ENCODE results near the gene PLIN4. TPM values are rescaled to one million over a fixed set of nuclear protein-coding genes. Genes with fewer than 3 reads are reported as not detected.
A peak's percentile ranks its signal among the peaks of the same experiment; 100 is the strongest.
"Not testable (repeated sequence)": the region's sequence is repeated elsewhere in the genome, so short reads cannot be mapped to it uniquely, and the experiment has no call there.

Gene PLIN4
- total RNA-seq, 1 donor from 2014 or later: 0.05 TPM

DNA sequence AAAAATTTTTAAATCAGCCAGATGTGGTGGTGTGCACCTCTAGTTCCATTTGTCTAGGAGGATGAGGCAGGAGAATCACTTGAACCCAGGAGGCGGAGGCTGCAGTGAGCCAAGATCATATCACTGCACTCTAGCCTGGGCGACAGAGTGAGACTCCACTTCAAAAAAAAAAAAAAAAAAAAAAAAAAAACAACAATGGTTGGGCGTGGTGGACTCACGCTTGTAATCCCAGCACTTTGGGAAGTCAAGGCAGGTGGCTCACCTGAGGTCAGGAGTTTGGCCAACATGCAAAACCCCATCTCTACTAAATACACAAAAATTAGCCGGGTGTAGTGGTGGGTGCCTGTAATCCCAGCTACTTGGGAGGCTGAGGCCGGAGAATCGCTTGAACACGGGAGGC, 9.1 kb upstream of the PLIN4 start:
- intact Hi-C loops (cut with micrococcal nuclease); H3K27ac Mint-ChIP-seq; H3K4me1 Mint-ChIP-seq (ENCODE audit: low read depth); H3K4me3 Mint-ChIP-seq (ENCODE audit: low read depth); DNase-seq (ENCODE audit: low spot score); H3K9me3 Mint-ChIP-seq; H3K27me3 Mint-ChIP-seq (ENCODE audit: low read depth); H3K36me3 Mint-ChIP-seq (ENCODE audit: low read depth): not testable (repeated sequence)

DNA sequence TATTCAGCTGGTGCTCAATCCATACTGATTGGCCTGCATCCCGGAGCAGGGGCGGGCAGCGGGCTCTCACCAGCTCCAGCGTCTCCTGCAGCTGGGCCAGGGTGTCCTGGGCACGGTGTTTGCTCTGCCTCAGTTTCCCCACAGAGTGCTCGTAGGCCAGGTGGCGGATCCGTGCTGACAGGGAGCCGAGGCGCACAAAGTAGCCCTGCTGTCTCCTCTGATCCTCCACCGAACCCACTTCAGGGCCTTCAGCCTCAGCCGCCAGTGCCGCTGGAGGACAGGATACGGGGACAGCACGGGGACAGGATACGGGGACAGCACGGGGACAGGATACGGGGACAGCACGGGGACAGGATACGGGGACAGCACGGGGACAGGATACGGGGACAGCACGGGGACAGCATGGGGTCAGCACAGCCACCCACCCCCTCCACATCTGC, 7.3 kb upstream of the PLIN4 start:
- H3K27me3 Mint-ChIP-seq (ENCODE audit: low read depth): peaks cover 1% of the 10 kb centered on the region
- no peak overlapping the region for H3K27ac Mint-ChIP-seq
- H3K36me3 Mint-ChIP-seq (ENCODE audit: low read depth): no peaks in the 10 kb centered on the region
- no peaks in the 10 kb centered on the region for H3K9me3 Mint-ChIP-seq
- no peak overlapping the region for H3K4me3 Mint-ChIP-seq (ENCODE audit: low read depth)
- H3K4me1 Mint-ChIP-seq (ENCODE audit: low read depth): no peaks in the 10 kb centered on the region
- intact Hi-C loops (cut with micrococcal nuclease): no loop called here
- no peak for DNase-seq (ENCODE audit: low spot score)

DNA sequence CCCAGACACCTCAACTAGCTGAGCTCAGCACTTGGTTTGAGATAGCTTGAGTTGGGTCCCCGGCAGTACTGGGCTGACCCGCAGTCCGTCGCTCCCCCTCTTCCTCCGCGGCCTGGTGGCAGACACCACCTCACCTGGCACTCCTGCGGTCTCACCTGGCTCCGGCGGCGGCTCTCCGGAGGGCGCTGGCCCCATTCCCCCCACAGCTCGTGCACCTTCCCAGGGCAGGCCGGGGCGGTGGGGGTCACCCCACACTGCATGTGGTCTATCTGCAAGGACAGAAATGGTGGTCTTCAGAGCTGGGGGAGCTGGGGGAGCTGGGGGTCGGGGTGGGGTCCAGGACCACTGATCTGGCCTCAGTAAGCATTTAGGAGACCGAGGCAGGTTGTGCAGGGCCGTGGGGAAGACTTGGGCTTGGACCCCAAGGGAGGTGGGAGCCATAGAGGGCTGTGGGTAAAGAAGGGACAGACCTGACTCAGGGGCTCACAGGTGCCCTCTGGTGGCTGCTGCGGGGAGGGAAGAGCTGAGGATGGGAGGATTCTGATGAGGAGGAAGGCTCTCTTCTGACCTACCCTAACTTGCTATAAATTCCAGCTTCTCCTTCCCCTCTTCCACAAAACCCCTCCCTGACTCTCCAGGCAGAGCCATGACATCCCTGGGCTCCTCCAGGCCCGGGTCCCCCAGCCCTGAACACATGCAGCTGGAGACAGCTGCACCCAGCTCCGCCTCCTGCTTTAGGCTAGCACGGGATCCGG, 6.7 kb upstream of the PLIN4 start:
- intact Hi-C loops (cut with micrococcal nuclease): no loop called here
- Mint-ChIP-seq H3K36me3 (ENCODE audit: low read depth) (no peaks in the 10 kb centered on the region), H3K27ac (no peak overlapping the region), H3K9me3 (no peaks in the 10 kb centered on the region), H3K27me3 (ENCODE audit: low read depth) (no peaks in the 10 kb centered on the region), H3K4me3 (ENCODE audit: low read depth) (no peak overlapping the region), H3K4me1 (ENCODE audit: low read depth) (no peaks in the 10 kb centered on the region)
- peak; percentile 48 for DNase-seq (ENCODE audit: low spot score)

DNA sequence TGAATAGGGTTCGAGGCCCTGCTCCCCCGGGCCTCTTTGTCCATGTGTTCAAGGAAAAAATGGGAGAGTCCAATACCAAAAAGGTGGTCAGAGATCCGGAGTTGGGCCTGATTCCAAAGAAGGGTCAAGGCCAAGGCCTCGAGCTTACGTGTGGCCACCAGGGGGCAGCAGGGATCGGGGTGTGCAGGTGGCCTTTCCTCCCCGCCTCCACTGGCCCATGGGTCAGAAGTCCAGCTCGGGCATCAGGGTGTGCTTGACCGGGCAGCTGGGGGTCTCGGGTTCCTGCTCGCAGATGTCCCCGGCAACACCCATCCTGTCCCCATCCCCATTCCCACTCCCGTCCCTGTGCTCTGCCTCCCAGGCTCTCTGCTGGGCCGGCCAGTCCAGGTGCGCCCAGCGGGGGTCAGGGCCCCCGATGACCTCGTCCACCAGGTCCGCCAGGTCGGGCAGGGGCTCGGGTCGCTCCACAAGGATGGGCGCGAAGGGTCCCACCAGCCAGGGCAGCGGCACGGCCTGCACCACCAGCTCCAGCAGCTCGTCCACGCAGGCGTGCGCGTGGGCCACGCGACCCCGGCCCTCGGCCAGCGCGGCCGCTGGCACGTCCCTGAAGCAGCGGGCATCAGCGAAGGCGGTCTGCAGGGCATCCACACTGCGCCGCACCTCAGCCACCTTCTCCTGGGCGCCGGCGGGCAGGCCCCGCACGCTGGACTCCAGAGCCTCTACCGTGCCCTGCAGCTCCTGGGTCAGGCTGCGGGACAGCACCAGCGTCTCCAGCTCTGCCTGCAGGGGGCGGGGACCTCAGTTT, 5.2 kb upstream of the PLIN4 start:
- intact Hi-C loops (cut with micrococcal nuclease): no loop called here
- H3K36me3 Mint-ChIP-seq (ENCODE audit: low read depth): no peaks in the 10 kb centered on the region
- no peak overlapping the region for H3K4me3 Mint-ChIP-seq (ENCODE audit: low read depth)
- H3K27ac Mint-ChIP-seq: no peak overlapping the region
- H3K27me3 Mint-ChIP-seq (ENCODE audit: low read depth): no peaks in the 10 kb centered on the region
- DNase-seq (ENCODE audit: low spot score): no peak
- no peaks in the 10 kb centered on the region for H3K9me3 Mint-ChIP-seq
- no peaks in the 10 kb centered on the region for H3K4me1 Mint-ChIP-seq (ENCODE audit: low read depth)

DNA sequence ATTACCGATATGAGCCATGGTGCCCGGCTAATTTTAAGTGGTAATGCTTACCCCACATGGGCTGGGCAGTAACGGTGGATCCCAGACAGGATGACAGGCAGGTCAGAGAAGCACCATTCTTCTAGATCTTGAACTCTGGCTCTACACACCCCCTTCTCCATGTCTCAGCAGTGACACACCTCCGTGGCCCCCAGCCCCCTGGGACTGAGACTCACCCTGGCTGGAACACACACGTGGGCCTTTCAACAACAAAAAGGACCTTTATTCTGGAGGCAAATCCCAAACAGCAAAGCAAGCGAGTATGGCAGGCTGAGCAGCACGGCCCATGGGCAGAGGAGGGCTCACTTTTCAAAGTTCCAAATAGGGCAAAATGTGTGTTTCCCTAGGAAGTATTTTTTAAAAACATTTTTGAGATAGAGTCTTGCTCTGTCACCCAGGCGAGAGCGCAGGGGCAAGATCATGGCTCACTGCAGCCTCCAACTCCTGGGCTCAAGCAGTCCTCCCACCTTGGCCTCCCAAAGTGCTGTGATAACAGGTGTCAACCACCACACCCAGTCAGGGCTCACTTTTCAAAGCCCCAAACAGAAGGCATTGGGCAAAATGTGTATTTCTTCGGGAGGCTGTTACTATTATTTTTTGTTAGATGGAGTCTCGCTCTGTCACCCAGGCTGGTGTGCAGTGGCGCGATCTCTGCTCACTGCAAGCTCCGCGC, 4.2 kb upstream of the PLIN4 start:
- Mint-ChIP-seq H3K9me3 (no peaks in the 10 kb centered on the region), H3K27me3 (ENCODE audit: low read depth) (no peaks in the 10 kb centered on the region), H3K27ac (no peak overlapping the region), H3K4me3 (ENCODE audit: low read depth) (no peak overlapping the region), H3K36me3 (ENCODE audit: low read depth) (no peaks in the 10 kb centered on the region), H3K4me1 (ENCODE audit: low read depth) (no peaks in the 10 kb centered on the region)
- DNase-seq (ENCODE audit: low spot score): no peak
- intact Hi-C loops (cut with micrococcal nuclease): no loop called here

DNA sequence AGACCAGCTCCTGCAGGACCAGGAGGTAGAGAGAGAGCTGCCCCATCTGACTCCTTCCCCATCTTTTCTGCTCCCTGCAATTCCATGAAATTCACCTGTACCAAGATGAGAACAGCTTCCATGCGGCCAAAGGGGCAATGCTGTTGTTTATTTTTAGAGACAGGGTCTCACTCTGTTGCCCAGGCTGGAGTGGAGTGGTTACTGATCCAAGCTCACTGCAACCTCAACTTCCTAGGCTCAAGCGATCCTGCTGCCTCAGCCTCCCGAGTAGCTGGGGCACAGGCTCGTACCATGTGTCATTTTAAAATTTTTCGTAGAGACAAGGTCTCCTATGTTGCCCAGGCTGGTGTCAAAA, 3.6 kb upstream of the PLIN4 start:
- Mint-ChIP-seq H3K9me3 (no peaks in the 10 kb centered on the region), H3K4me1 (ENCODE audit: low read depth) (no peaks in the 10 kb centered on the region), H3K27ac (no peak overlapping the region), H3K36me3 (ENCODE audit: low read depth) (no peaks in the 10 kb centered on the region), H3K27me3 (ENCODE audit: low read depth) (no peaks in the 10 kb centered on the region), H3K4me3 (ENCODE audit: low read depth) (no peak overlapping the region)
- intact Hi-C loops (cut with micrococcal nuclease): no loop called here
- no peak for DNase-seq (ENCODE audit: low spot score)

DNA sequence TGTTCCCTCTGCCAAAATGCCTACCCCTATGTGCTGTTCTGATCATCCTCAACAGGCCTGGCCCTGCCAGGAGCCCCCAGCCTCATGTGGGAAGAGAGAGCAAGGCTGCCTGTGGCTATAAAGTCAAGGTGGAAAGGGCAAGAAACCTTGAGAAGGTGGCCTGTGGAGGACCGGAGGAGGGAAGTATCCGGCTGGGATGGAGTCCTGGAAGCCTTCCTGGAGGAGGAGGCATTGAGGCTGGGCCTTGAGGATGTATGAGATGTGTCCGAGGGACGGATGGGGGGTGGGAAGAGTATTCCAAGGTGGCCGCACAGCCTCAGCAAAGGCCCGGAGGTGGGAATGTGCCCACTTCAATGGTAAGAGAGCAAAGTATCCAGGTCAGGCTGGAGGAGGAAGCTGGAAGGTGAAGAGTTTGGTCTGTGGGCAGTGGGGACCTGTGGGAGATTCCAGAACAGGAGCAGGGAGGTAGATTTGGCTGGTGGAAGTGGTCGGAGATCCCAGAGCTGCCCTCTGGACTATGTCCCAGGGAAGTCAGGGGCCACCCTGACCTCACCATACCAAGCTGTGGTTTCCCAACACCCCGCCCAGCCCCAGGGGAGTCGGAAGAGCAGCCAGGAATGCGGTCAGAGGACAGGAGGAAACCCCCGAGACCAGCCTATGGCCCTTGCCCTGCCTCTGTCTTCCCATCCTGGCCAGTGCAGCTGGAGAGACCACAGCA, 3.0 kb upstream of the PLIN4 start:
- Mint-ChIP-seq H3K36me3 (ENCODE audit: low read depth) (no peaks in the 10 kb centered on the region), H3K27ac (no peak overlapping the region), H3K9me3 (no peaks in the 10 kb centered on the region), H3K27me3 (ENCODE audit: low read depth) (no peaks in the 10 kb centered on the region), H3K4me3 (ENCODE audit: low read depth) (no peak overlapping the region), H3K4me1 (ENCODE audit: low read depth) (no peaks in the 10 kb centered on the region)
- intact Hi-C loops (cut with micrococcal nuclease): no loop called here
- DNase-seq (ENCODE audit: low spot score): no peak

DNA sequence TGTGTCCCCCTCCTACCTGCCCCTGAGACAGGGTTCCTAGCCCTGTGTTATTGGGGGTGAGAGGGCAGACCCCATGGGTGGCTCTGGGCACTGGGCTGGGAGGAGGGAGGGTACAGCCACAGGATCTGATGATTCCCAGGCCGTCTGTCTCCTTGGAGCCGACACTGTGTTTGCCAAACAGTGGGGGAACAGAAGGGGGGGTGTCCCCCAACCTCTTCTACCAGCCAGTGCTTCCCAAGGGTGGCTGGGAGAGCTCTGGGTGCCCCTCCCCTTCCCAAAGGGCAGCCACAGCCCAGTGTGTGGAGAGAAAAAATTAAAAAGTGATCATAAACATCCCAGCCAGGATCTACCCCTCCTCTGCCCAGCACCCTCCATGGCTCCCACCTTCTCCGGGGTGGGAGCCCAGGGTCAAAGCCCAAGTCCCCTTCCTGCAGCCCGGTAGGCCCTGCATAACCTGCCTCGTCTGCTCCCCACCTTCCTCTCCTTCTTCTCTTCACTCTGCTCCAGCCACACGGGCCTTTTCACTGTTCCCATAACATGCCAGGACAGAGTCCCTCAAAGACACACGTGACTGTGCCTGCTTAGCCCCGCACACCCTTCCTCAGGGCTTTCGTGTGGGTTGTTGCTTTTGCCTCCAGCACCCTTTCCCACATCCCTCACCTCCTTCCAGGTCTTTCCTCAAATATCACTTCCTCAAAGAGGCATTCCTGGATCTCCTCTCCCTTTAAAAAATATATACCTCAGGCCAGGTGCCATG, 1.4 kb upstream of the PLIN4 start:
- no peak for DNase-seq (ENCODE audit: low spot score)
- intact Hi-C loops (cut with micrococcal nuclease): no loop called here
- Mint-ChIP-seq H3K9me3 (no peaks in the 10 kb centered on the region), H3K27me3 (ENCODE audit: low read depth) (no peaks in the 10 kb centered on the region), H3K27ac (no peak overlapping the region), H3K4me1 (ENCODE audit: low read depth) (no peaks in the 10 kb centered on the region), H3K4me3 (ENCODE audit: low read depth) (no peak overlapping the region), H3K36me3 (ENCODE audit: low read depth) (no peaks in the 10 kb centered on the region)

DNA sequence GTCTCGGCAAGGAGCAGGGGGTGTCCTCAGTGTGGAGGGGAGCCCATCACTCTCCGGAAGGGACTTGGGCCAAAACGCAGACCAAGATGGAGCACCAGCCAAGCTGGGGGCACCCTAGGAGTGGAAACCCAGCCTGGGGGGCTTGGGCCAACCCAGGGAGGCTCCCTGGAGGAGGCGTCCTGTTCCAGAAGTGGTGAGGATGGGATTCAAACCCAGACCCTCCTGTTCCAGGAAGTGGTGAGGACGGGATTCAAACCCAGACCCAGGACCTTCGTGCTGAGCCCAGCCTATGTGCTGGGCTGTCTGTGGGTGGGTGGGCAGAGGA, 848 bp upstream of the PLIN4 start:
- intact Hi-C loops (cut with micrococcal nuclease): no loop called here
- Mint-ChIP-seq H3K27me3 (ENCODE audit: low read depth) (no peaks in the 10 kb centered on the region), H3K4me1 (ENCODE audit: low read depth) (no peaks in the 10 kb centered on the region), H3K9me3 (no peaks in the 10 kb centered on the region), H3K36me3 (ENCODE audit: low read depth) (no peaks in the 10 kb centered on the region), H3K27ac (no peak overlapping the region), H3K4me3 (ENCODE audit: low read depth) (no peak overlapping the region)
- DNase-seq (ENCODE audit: low spot score): no peak

DNA sequence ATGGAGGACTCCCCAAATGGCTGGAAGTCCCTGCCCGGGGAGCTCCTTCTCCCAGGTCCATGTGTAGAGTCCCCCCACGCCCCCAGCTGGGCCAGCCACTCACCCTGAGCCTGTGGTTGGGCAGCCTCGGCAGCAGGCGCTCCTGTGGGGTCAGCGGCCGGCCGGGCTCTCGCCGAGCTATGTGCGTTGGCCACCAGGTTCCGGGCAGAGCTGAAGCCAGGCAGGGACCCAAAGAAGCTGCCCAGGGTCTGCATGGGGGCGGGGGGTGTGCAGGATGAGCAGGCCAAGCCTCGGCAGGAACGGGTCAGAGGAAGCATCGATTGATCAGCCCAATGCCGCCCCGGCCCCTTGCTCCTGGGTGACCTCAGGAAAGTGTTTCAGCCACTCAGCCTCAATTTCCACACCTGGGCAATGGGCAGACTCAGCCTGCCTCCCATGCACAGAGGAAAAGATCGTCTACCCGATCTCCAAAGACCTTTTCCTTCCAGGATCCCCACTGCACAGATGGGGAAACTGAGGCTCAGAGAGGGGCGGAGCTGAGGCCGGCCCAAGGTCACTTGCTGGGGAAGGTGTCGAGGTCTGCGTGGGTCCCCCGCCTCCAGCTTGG, 732 bp downstream of the PLIN4 start:
- Mint-ChIP-seq H3K4me1 (ENCODE audit: low read depth) (no peaks in the 10 kb centered on the region), H3K36me3 (ENCODE audit: low read depth) (no peaks in the 10 kb centered on the region)
- intact Hi-C loops (cut with micrococcal nuclease): no loop called here

DNA sequence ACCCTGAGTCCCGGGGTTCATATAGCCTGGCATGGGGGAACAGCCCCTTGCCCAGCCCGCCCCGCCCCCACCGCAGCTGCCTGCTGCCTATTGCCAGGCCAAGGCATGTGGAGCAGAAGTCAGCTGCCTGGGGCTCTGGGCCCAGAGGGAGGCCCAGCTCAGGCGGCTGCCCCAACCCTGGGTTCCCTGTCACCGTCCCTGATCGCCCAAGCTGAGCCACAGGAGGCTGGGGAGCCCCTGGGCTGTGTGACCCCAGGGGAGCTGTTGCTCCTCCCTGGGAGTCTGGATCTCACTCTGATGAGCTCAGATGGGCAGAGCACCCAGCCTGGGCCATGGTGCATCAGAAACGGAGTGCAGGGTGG, 1.4 kb downstream of the PLIN4 start:
- intact Hi-C loops (cut with micrococcal nuclease): no loop called here
- H3K4me1 Mint-ChIP-seq (ENCODE audit: low read depth): no peaks in the 10 kb centered on the region
- DNase-seq (ENCODE audit: low spot score): no peak
- H3K9me3 Mint-ChIP-seq: no peaks in the 10 kb centered on the region
- no peak overlapping the region for H3K27ac Mint-ChIP-seq
- no peaks in the 10 kb centered on the region for H3K27me3 Mint-ChIP-seq (ENCODE audit: low read depth)
- no peak overlapping the region for H3K4me3 Mint-ChIP-seq (ENCODE audit: low read depth)
- H3K36me3 Mint-ChIP-seq (ENCODE audit: low read depth): no peaks in the 10 kb centered on the region

More for the DNA sequence above, 732 bp downstream of the PLIN4 start:
- Mint-ChIP-seq H3K27me3 (ENCODE audit: low read depth) (no peaks in the 10 kb centered on the region), H3K4me3 (ENCODE audit: low read depth) (no peak overlapping the region), H3K27ac (no peak overlapping the region), H3K9me3 (no peaks in the 10 kb centered on the region)
- DNase-seq (ENCODE audit: low spot score): no peak

All from activated T-helper 2 cell treated with anti-CD3 and anti-CD28 coated beads, Interferon-gamma antibody, Interleukin-2, Interleukin-4, amounts not matched to agents 10 μg/mL and 5 μg/mL and 100 μg/mL, durations not matched to agents 14 hours and 24 hours and 36 hours (primary cell).